HG02759 (cell line): ENCODE data around the gene SFXN1.
"Not testable (repeated sequence)": the region's sequence is repeated elsewhere in the genome, so short reads cannot be mapped to it uniquely, and the experiment has no call there.

Experiments
- ATAC-seq: cut with Tn5 transposase; IDR thresholded peaks from one replicate; pipeline ENCODE4 v1.9.1; 2021; ENCODE audit warnings: mild to moderate bottlenecking, moderate library complexity; ENCODE audit not compliant: unreplicated experiment

Gene SFXN1

DNA sequence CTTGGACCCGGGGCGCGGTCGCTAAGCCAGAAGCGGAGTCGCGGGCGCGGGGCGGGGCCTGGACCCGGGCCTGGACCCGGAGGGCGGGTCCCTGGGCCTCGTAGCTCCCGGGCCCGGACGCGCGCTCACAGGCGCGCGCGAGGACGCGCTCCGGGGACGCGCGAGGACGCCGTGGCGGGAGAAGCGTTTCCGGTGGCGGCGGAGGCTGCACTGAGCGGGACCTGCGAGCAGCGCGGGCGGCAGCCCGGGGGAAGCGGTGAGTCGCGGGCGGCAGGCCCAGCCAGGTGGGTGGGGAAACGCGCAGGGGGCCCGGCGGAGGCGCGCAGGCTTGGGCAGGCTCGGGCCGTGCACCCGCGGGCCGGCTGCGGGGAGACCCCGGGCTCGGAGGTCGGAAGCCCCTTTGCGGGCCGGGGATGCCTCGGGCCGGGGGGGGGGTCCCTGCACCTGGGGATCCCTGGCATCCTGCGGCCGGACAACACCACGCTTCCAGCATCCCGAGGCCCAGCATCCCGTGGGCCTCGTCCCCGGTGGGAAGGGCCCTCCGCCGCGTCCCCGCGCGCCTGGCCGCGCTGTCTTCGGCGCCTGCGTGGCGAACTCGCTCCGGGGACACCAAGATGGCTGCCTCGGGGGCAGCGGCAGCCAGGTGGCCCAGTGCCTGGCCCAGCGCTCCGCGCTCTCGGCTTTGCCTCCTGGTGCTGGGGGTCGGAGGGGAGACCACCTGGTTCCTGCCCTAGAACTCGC, at the start of gene SFXN1:
TSS of gene SFXN1 (plus strand) at position 177 of the 741 bp plus-strand sequence. CDS start 13,544 bp downstream, outside the sequence.
- peak; percentile 92 for ATAC-seq

DNA sequence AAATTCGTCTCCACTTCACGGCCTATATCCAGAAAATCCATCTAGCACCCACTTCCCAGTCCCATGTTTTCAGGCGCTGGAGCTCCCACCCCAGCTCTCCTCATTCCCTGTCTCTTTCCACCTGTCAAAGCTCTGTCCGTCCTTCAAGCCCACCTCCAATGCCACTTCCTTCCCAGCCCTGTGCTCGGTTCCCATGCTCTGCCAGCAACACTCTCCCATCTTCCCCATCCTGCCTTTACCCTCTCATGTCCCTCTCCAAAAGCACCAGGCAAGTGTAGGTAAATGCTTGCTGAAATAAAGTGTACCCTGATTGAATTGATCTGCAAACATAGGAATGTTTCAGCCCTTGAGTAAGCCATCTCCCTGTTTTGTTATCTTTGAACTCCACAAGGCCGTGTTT, 43.6 kb upstream of the SFXN1 start:
- no peak for ATAC-seq

DNA sequence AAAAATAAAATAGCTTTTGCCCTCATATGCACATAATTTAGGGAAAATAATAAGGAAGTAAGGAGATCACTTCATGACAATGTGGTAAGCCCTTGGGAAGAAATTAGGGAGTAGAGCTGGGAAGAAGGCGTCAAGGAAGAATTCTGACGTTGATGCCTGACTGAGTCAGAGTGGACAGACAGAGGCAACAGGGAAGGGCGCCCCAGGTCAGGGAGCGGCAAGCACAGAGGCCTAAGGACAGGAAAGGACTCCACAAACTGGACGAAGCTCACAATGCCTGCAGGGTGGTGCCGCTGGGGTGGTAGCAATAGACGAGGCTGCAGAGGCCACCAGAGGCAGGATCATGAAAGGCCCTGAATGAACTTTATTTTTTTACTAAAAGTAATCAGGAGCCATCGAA, 42.0 kb upstream of the SFXN1 start:
- ATAC-seq: no peak

GRCh38 chr5:175438234-175438857, 40.0 kb upstream of the SFXN1 start:
- no peak for ATAC-seq

DNA sequence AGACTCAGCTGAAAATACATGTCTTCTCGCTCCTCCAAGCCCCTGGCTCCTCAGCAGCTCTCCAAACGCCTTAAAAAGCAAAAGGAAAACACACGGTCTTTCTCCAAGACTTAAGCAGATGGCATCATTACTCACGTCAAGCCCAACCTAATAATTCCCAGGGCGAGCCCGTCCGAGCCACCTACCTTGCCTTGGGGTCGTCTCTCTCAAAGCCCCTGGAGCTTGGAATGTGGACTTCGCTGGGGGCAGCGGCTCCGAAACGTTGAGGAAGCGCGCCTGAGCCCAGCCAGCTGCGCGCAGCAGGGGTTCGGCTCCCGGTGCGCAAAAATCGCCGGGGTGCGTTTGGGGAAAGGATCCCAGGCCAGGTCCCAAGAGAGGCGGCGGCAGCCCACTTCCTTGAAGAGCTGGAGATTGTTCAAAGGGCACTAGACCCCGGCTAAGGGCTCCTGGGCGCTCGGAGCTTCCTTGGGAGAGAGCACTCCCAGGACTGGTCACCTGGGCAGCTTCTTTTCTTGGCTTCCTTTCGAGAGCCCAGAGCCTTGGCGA, 34.8 kb upstream of the SFXN1 start:
- ATAC-seq: no peak

DNA sequence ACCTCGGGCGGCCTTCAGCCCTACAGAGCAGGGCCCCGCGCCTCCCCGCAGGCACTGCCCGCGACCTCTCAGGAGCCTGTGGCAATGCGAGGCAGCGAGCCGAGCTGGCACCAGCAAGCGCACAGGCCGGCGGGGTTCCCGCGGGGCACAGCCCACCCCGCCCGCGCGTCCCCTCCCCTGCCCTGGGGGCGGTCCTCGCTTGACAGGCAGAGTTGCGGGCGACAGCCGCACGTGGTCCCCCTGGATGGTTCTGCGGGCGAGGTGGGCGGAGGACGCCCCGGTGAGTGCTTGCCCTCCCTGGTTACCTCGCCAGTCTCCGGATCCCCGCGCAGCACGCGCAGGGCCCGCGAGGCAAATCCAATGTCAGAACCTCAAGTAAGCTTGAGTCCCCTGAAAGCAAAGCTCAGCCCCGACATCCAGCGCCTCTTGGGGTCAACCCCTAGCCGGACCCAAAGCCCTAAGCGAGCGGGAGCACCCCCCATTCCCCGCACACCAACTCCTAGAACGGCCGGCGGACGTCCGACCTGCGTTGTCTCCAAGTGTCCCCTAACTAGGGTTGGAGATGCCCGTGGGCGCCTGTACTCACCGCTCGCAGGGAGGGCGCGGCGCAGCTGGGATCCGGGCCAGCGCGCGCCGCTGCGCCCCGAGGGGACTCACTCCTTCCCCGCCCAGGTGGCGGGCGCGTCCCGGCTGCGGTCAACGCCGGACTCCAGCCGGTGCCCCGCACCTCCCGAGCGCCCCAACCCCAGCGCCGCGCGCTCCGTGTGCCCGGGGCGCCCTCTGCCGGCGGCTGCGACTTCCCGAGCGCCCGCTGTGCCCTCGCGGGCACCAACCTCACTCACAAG, 34.1 kb upstream of the SFXN1 start, which contains the start of gene DRD1:
TSS of gene DRD1 (minus strand) at position 123 of the 845 bp plus-strand sequence. CDS start 1,083 bp downstream, outside the sequence.
- ATAC-seq: peak; percentile 70

DNA sequence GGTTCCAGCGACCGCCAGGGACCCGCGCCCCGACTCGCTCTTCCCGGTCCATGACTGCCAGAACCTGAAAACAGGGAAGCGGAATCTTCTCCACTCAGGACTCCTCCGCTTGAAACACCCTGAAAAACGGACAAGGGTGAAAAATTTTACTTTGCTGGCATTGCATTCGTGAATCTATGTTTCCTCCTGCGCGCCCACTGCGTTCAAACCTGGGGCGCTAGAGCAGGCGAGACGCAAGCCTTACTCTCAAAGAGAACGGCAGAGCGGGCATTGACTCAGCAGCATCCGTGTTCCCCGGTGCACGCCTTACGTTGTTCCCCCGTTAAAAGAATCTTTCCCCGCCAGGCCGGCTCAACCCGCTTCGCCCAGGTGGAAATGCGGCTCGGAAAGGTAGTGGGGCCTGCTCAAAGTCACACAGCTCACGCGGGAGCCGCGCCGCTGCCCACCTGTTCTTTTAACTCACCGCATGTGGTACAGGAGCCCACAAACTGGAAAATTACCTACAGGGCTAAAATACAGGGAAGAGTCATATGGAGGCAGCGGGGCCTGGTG, 33.4 kb upstream of the SFXN1 start:
- no peak for ATAC-seq

- not testable (repeated sequence) for ATAC-seq
Observed at GRCh38 chr5:175446378-175446777, 32.0 kb upstream of the SFXN1 start.

DNA sequence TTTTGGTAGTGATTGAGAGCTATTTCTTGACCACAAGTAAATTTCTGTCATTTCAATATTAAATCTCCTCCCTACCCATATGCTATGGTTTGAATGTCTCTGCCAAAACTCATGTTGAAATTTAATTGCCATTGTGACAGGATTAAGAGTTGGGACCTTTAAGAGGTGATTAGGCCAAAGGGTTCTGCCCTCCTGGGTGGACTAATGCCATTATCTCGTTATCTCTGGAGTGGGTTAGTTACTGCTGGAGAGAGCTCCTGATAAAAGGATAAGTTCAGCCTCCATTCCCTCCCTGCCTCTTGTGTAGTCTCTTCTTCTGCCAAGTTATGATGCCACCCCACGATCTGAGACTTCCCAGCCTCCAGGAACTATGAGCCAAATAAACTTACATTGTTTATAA, 30.8 kb upstream of the SFXN1 start:
- ATAC-seq: no peak

DNA sequence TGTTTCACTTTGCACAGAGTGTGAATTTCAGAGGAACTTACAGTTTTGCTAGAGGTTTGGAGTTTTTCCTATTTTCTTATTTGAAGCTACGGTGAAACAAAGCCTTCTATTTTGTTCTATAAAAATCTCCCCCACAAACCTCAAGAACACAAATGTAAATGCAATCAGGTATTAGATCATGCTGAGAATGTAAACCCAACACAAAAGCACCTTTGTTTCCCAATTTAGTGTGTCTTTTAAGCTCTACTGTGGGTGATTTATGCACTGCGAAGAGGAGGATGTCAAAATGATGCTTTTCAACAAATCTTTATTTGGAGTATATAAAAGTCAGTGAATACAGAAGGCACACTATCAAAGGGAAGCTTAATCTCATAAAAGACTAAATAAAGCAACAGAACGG, 30.1 kb upstream of the SFXN1 start:
- no peak for ATAC-seq

DNA sequence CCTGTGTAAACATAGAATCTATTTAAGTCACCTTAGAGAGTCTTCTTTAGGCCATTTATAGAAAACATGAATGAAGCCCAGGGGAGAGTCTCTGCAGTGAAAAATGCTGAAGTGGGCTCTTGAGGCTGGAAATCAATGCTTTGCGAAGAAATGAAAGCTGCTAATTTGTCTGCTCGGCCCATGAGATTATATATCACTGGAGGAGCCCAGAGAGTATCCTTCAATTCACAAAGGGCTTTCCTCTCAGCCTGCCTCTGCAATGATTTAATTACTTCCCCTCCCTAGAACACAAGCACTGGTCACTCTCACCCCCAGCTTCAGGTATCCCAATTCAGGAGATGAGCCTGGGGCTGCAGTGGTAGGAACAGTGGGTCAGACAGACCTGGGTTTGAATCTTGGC, 26.2 kb upstream of the SFXN1 start:
- no peak for ATAC-seq

DNA sequence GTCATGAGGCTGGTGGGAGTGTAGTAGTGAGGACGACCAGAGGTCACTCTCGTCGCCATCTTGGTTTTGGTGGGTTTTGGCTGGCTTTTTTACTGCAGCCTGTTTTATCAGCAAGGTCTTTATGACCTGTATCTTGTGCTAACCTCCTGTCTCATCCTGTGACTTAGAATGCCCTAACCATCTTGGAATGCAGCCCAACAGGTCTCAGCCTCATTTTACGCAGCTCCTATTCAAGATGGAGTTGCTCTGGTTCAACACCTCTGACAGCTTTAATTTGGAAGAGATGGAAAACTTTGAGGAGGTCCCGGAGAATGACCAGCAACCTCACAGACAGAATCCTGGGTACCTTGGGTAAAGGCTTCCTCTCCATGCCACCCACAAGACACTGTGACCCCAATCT, 24.0 kb upstream of the SFXN1 start:
- ATAC-seq: not testable (repeated sequence)

GRCh38 chr5:175456105-175456742, 22.1 kb upstream of the SFXN1 start:
- ATAC-seq: no peak

DNA sequence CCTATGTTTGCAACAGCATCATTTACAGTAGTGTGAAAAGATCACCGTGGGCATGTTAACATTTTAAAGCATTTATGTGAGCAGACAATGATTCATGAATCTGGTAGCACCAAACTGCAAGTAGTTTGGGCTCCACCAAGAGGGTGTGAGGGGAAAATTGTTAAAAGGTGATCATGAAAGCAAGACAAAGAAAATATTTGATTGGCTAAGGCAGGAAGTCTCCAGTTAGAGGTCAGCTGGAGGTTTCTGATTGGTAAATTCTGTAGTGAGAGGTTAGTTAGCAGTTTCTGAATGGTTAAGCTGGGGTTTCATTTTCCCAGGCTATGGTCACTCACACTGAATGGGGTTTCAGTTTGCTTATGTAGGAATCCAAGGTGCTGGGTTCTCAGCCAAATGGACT, 20.9 kb upstream of the SFXN1 start:
- ATAC-seq: peak; percentile 88

GRCh38 chr5:175460126-175460525, 18.2 kb upstream of the SFXN1 start:
- ATAC-seq: no peak

GRCh38 chr5:175460552-175460951, 17.8 kb upstream of the SFXN1 start:
- ATAC-seq: no peak

GRCh38 chr5:175461370-175461769, 17.0 kb upstream of the SFXN1 start:
- ATAC-seq: no peak

DNA sequence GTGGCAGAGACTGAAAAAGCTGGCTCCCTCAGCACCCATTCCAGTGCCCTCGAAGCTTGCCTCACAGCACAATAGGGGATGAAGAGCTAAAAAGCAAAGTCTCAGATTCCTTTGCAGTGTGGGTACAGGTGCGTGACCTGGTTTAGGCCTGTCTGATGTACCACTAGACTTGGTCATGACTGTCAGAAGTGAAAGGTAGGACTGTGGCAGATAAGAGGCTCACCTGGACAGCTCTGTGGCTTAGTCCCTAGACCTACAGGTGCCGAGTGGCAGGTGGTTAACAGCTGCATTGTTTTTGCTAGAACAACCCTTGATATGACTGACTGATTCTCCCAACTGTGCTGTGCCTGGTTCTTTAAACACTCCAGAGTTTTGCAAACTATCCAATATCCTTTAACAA, 14.7 kb upstream of the SFXN1 start:
- ATAC-seq: no peak

GRCh38 chr5:175464074-175464941, 14.1 kb upstream of the SFXN1 start:
- peak; percentile 97 for ATAC-seq

DNA sequence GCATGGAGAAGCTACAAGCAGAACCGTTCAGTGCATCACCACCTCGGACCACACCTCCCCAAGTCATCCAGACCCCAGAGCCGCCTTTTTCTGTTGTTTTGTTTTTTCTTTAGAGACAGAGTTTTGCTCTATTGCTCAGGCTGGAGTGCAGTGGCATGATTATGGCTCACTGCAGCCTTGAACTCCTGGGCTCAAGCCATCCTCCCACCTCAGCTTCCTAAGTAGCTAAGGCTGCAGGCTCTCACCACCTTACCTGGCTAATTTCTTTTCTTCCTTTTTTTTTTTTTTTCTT, 13.5 kb upstream of the SFXN1 start:
- ATAC-seq: no peak
